IMR-90 (cell line): ENCODE data around the gene SLC28A3. TPM values are rescaled to one million over a fixed set of nuclear protein-coding genes. Genes with fewer than 3 reads are reported as not detected.

Source experiments
- ATAC-seq: fragments of 200-7000 bp; cut with Tn5 transposase; 2 replicates; pipeline ENCODE4 v1.9.1; 2020; ENCODE audit warnings: low read depth, mild to moderate bottlenecking, moderate library complexity
- BruUV-seq: library from RNA; stranded (reverse); fragments of 400-500 nt; replicated peaks from 2 replicates; lab custom pipeline; 2021; lab: Mats Ljungman, UMichigan
- CTCF ChIA-PET: fragments of 300-600 bp; formaldehyde crosslinking; extraction: SDS; loops from one replicate; lab custom pipeline; 2021; ENCODE audit warnings: antibody characterized with exemption; lab: Yijun Ruan, JAX
- POLR2A ChIA-PET: fragments of 300-600 bp; sonication (Branson Sonifier 250); formaldehyde crosslinking; loops from one replicate; lab custom pipeline; 2022; ENCODE audit warnings: antibody characterized with exemption; ENCODE audit not compliant: unreplicated experiment; lab: Charles Lee
- DNase-seq: peaks from one replicate; pipeline ENCODE4 v3.0.0; 2013
- H2AFZ ChIP-seq: replicated peaks from 2 replicates; pipeline ENCODE3; 2013; ENCODE audit warnings: low read length, mild to moderate bottlenecking; ENCODE audit not compliant: poor library complexity
- H2AK5ac ChIP-seq: 2 replicates; pipeline ENCODE4 v1.6.1; 2013; ENCODE audit warnings: low read depth, low read length, inconsistent platforms
- H2AK9ac ChIP-seq: replicated peaks from 2 replicates; pipeline ENCODE3; 2013; ENCODE audit warnings: mild to moderate bottlenecking, low read depth, low read length, moderate library complexity; ENCODE audit not compliant: poor library complexity
- H2BK120ac ChIP-seq: 2 replicates; pipeline ENCODE4 v1.6.1; 2013; ENCODE audit warnings: low read depth, low read length, inconsistent platforms
- H2BK15ac ChIP-seq: 3 replicates; pipeline ENCODE4 v1.6.1; 2013; ENCODE audit warnings: low read depth, low read length, inconsistent platforms
- H2BK20ac ChIP-seq: 2 replicates; pipeline ENCODE4 v1.6.1; 2013; ENCODE audit warnings: low read depth, mild to moderate bottlenecking, inconsistent platforms, low read length, moderate library complexity
- H2BK5ac ChIP-seq: 2 replicates; pipeline ENCODE4 v1.6.1; 2013; ENCODE audit warnings: mild to moderate bottlenecking, low read depth, low read length, inconsistent platforms; ENCODE audit not compliant: poor library complexity, severe bottlenecking
- H3K14ac ChIP-seq: replicated peaks from 2 replicates; pipeline ENCODE4 v1.6.1; 2013; ENCODE audit warnings: low read depth, low read length, inconsistent platforms
- H3K18ac ChIP-seq: 2 replicates; pipeline ENCODE4 v1.6.1; 2013; ENCODE audit warnings: low read depth, low read length, control low read depth
- H3K23ac ChIP-seq: 2 replicates; pipeline ENCODE4 v1.6.1; 2013; ENCODE audit warnings: low read depth, low read length, inconsistent platforms
- H3K27ac ChIP-seq: 2 replicates; pipeline ENCODE4 v1.5.1; 2013; ENCODE audit warnings: mild to moderate bottlenecking, control low read depth, low read length; ENCODE audit not compliant: insufficient read depth
- H3K27me3 ChIP-seq: 2 replicates; pipeline ENCODE4 v1.6.1; 2013; ENCODE audit warnings: low read length; ENCODE audit not compliant: control insufficient read depth, insufficient read depth
- H3K36me3 ChIP-seq: 2 replicates; pipeline ENCODE4 v1.6.1; 2013; ENCODE audit warnings: low read length, mixed read lengths; ENCODE audit not compliant: control insufficient read depth, insufficient read depth
- H3K4ac ChIP-seq: 2 replicates; pipeline ENCODE4 v1.6.1; 2013; ENCODE audit warnings: low read depth, low read length, inconsistent platforms
- H3K4me1 ChIP-seq: 2 replicates; pipeline ENCODE4 v1.6.1; 2013; ENCODE audit warnings: low read length, mixed read lengths; ENCODE audit not compliant: control insufficient read depth, insufficient read depth
- H3K4me2 ChIP-seq: 2 replicates; pipeline ENCODE4 v1.6.1; 2013; ENCODE audit warnings: low read depth, mild to moderate bottlenecking, control low read depth, low read length, moderate library complexity
- H3K4me3 ChIP-seq: 2 replicates; pipeline ENCODE4 v1.5.1; 2013; ENCODE audit warnings: low read depth, mild to moderate bottlenecking, control low read depth, low read length, moderate library complexity; ENCODE audit not compliant: insufficient read depth
- H3K56ac ChIP-seq: 2 replicates; pipeline ENCODE4 v1.6.1; 2013; ENCODE audit warnings: low read length, inconsistent platforms; ENCODE audit not compliant: insufficient read depth; ENCODE audit errors: extremely low read depth
- H3K79me1 ChIP-seq, 2 experiments: 2 replicates each; pipeline ENCODE4 v1.6.1; 2013; ENCODE audit warnings: low read length in 2 of 2, inconsistent platforms in 1 of 2, low read depth in 1 of 2
- H3K9ac ChIP-seq: 2 replicates; pipeline ENCODE4 v1.6.1; 2013; ENCODE audit warnings: low read depth, low read length, control low read depth
- H3K9me1 ChIP-seq: 2 replicates; pipeline ENCODE4 v1.6.1; 2013; ENCODE audit warnings: low read length, inconsistent platforms; ENCODE audit not compliant: insufficient read depth
- H3K9me3 ChIP-seq: 2 replicates; pipeline ENCODE4 v1.6.1; 2013; ENCODE audit warnings: low read length; ENCODE audit not compliant: control insufficient read depth, insufficient read depth
- H4K20me1 ChIP-seq: 2 replicates; pipeline ENCODE4 v1.6.1; 2013; ENCODE audit warnings: low read length, inconsistent platforms; ENCODE audit not compliant: insufficient read depth
- H4K5ac ChIP-seq: 2 replicates; pipeline ENCODE4 v1.6.1; 2013; ENCODE audit warnings: mild to moderate bottlenecking, low read depth, low read length, control low read depth
- H4K8ac ChIP-seq, 2 experiments: 2 replicates each; pipeline ENCODE4 v1.6.1; 2013; ENCODE audit warnings: low read depth in 2 of 2, low read length in 2 of 2, control low read depth in 1 of 2, inconsistent platforms in 1 of 2
- H4K91ac ChIP-seq: 2 replicates; pipeline ENCODE4 v1.6.1; 2013; ENCODE audit warnings: low read depth, low read length, inconsistent platforms; ENCODE audit not compliant: insufficient read depth
- BHLHE40 ChIP-seq: fragments of 150-350 bp; IDR thresholded peaks from 2 replicates; pipeline ENCODE4 v1.6.1; 2016; ENCODE audit warnings: mild to moderate bottlenecking, low read depth, low read length
- CHD1 ChIP-seq: IDR thresholded peaks from 2 replicates; pipeline ENCODE4 v1.6.1; 2012; ENCODE audit warnings: low read depth, low read length, improper control_type of control experiment
- CTCF ChIP-seq: conservative IDR thresholded peaks from 2 replicates; pipeline ENCODE4 v1.5.1; 2012; ENCODE audit warnings: mild to moderate bottlenecking, low read depth, low read length, improper control_type of control experiment
- ELK1 ChIP-seq: fragments of 150-350 bp; IDR thresholded peaks from 2 replicates; pipeline ENCODE4 v1.6.1; 2016; ENCODE audit warnings: low read depth, mild to moderate bottlenecking, low read length, moderate library complexity, borderline replicate concordance
- FOS ChIP-seq: fragments of 150-350 bp; IDR thresholded peaks from 2 replicates; pipeline ENCODE4 v1.6.1; 2016; ENCODE audit warnings: low read depth, low read length
- MAFK ChIP-seq: IDR thresholded peaks from 2 replicates; pipeline ENCODE4 v1.6.1; 2012; ENCODE audit warnings: low read depth, low read length, improper control_type of control experiment
- MAZ ChIP-seq: IDR thresholded peaks from 2 replicates; pipeline ENCODE4 v1.6.1; 2012; ENCODE audit warnings: low read depth, mild to moderate bottlenecking, low read length, improper control_type of control experiment, moderate library complexity, borderline replicate concordance
- MXI1 ChIP-seq: IDR thresholded peaks from 2 replicates; pipeline ENCODE4 v1.6.1; 2012; ENCODE audit warnings: low read depth, mild to moderate bottlenecking, low read length, moderate library complexity, borderline replicate concordance
- NFE2L2 ChIP-seq: fragments of 150-350 bp; IDR thresholded peaks from 2 replicates; pipeline ENCODE4 v1.6.1; 2016; ENCODE audit warnings: low read depth, mild to moderate bottlenecking, low read length
- POLR2A ChIP-seq: IDR thresholded peaks from 2 replicates; pipeline ENCODE4 v1.6.1; 2012; ENCODE audit warnings: mild to moderate bottlenecking, low read depth, low read length
- RAD21 ChIP-seq: IDR thresholded peaks from 2 replicates; pipeline ENCODE4 v1.6.1; 2012; ENCODE audit warnings: low read length, improper control_type of control experiment
- RCOR1 ChIP-seq: IDR thresholded peaks from 2 replicates; pipeline ENCODE4 v1.6.1; 2012; ENCODE audit warnings: mild to moderate bottlenecking, low read length, improper control_type of control experiment; ENCODE audit not compliant: insufficient replicate concordance
- RFX5 ChIP-seq: IDR thresholded peaks from 2 replicates; pipeline ENCODE4 v1.8.0; 2012; ENCODE audit warnings: low read depth, mild to moderate bottlenecking, low read length, moderate library complexity
- SMC3 ChIP-seq: fragments of 150-350 bp; IDR thresholded peaks from 2 replicates; pipeline ENCODE4 v1.6.1; 2016; ENCODE audit warnings: low read depth, mild to moderate bottlenecking, antibody characterized with exemption, low read length, moderate library complexity
- USF2 ChIP-seq: fragments of 150-350 bp; IDR thresholded peaks from 2 replicates; pipeline ENCODE4 v1.6.1; 2017; ENCODE audit warnings: mild to moderate bottlenecking, antibody characterized with exemption, low read length, low read depth
- WGBS, 2 experiments: methylation state at CpG; one replicate each; pipeline versions ENCODE4 v1.1.5 to v1.1.7; 2013; ENCODE audit warnings: missing lambda C conversion rate in 2 of 2; ENCODE audit not compliant: insufficient read length in 1 of 2; ENCODE audit errors: extremely low coverage in 2 of 2; 5-methylcytosine and 5-hydroxymethylcytosine counted together
- dilution Hi-C: fragments of 300-500 bp; cut with HindIII; formaldehyde crosslinking; loops from one replicate; pipeline ENCODE4 v1.14.3; 2018; ENCODE audit warnings: low sequenced_read_pairs; ENCODE audit not compliant: unreplicated experiment
- in situ Hi-C: fragments of 300-500 bp; cut with MboI; formaldehyde crosslinking; loops from 3 replicates; pipeline ENCODE4 v1.14.3; 2019; ENCODE audit warnings: low sequenced_read_pairs, inconsistent platforms, mixed read lengths
- intact Hi-C: fragments of 100-400 bp; cut with micrococcal nuclease; formaldehyde crosslinking; loops from 2 replicates; pipeline ENCODE4 v1.10.0; 2022
- polyA plus RNA-seq, 3 experiments: library from polyadenylated mRNA; depleted of rRNA; stranded (reverse); fragments of >200 nt; gene quantifications; 2 replicates each; pipeline ENCODE4 v1.2.3, GENCODE V29; 2012; ENCODE audit warnings: low replicate concordance in 1 of 3
- total RNA-seq: library from RNA; depleted of rRNA; stranded (reverse); fragments of >200 nt; gene quantifications from 2 replicates; pipeline ENCODE4 v1.2.3, GENCODE V29; 2012

The SLC28A3 gene
- total and polyA plus RNA-seq, 2 of the 4 experiments (the other 2 are of a cell fraction), result 1.1 to 2.2 TPM

- Histone ChIP-seq H2BK20ac (no peak overlapping the region), H3K4me1 (peaks cover 4% of the 10 kb centered on the region; the same call in 1 of the 2 replicates), H3K18ac (peak overlapping the region; percentile 72; the same call in 1 of the 2 replicates), H2AK9ac (no peak overlapping the region), H3K9ac (no peak overlapping the region; the same call in 1 of the 2 replicates), H3K4me3 (0 out of 2 replicates have a peak overlapping the region, but pooled peaks have one; percentile 24), H3K79me1 (no peaks in the 10 kb centered on the region), H2BK15ac (no peak overlapping the region), H3K27me3 (no peaks in the 10 kb centered on the region), H4K91ac (no peak overlapping the region; the same call in 1 of the 2 replicates), H3K23ac (no peak overlapping the region), H4K8ac (peak overlapping the region; percentile 17 to 60; a peak in 2 of 4 replicates), H2AK5ac (no peak overlapping the region), H2BK5ac (peak overlapping the region; percentile 30), H4K5ac (peak overlapping the region; percentile 65; the same call in 1 of the 2 replicates), H3K4ac (no peak overlapping the region), H2AFZ (peak overlapping the region; percentile 21), H2BK120ac (no peak overlapping the region), H3K4me2 (peak overlapping the region; percentile 55), H3K27ac (no peak overlapping the region), H3K9me1 (no peaks in the 10 kb centered on the region), H3K56ac (no peak overlapping the region), H4K20me1 (no peaks in the 10 kb centered on the region), H3K36me3 (no peaks in the 10 kb centered on the region), H3K9me3 (no peaks in the 10 kb centered on the region), H3K14ac (no peak overlapping the region)
- TF ChIP-seq RCOR1 (no peak), FOS (no peak), MAZ (no peak), CTCF (no peak), RAD21 (no peak), MAFK (no peak), NFE2L2 (no peak), RFX5 (no peak), POLR2A (no peak), SMC3 (no peak), MXI1 (no peak), USF2 (no peak), BHLHE40 (no peak), ELK1 (no peak), CHD1 (no peak)
- POLR2A ChIA-PET, result no interaction called here
- WGBS, 2 experiments, result no CpG with 5 or more reads among the region's 9 CpGs
- CTCF ChIA-PET, result interaction anchor here (1.0 kb wide), 1 partner anchor 10 kb away, joined by 3 read pairs; no protein-coding TSS in a partner anchor
- intact Hi-C loops (no loop called here), dilution Hi-C loops (no loop called here), in situ Hi-C loops (no loop called here)
- BruUV-seq, result no TSS peak
- DNase-seq, result no peak
- ATAC-seq, result no peak
Measured at GRCh38 chr9:84270847-84271530, 69.6 kb downstream of the SLC28A3 start.
